Measurements from ENCODE around the gene ERMN. TPM values are rescaled to one million over a fixed set of nuclear protein-coding genes. Genes with fewer than 3 reads are reported as not detected.

Gene ERMN
- total RNA-seq, 1 donor from 2014 or later, result not detected

DNA sequence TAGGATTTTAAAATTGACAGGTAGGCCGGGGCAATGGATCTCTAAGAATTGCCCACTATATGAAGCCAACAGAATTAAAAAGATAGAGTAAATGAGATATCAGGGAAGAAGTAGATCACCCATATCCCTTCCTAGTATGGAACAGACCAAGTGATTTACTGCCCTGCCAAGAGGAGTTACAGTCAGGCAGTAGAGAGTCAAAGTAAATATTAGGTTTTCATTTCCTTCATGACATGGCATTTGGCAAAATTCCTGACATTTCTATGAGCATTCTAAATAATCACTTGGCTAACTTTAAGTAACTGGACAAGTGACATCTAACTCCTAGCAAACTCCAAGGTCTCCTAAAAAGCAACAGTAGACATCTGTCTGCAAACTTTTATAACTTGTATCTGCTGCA lies 34.6 kb downstream of the ERMN start:
- no peak for ATAC-seq

DNA sequence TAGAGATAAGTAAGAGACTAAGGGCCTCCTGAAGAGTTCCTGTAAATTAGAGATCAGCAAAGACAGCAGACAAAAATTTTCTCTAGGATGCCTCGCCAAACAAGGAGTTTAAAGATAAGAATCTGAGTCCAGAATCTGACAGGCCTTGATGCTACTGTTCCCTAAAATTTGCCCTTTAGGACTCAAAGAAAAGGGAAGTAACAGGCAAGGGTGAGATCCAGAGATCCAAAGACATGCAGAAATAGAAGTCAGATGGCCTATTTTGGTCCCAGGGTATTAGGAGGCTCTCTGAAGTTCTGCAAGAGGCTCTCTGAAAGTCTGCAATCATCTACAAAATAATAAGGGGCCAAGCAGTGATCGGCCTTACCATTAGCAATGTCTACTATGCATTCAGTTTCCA lies 35.1 kb downstream of the ERMN start:
- no peak for ATAC-seq

DNA sequence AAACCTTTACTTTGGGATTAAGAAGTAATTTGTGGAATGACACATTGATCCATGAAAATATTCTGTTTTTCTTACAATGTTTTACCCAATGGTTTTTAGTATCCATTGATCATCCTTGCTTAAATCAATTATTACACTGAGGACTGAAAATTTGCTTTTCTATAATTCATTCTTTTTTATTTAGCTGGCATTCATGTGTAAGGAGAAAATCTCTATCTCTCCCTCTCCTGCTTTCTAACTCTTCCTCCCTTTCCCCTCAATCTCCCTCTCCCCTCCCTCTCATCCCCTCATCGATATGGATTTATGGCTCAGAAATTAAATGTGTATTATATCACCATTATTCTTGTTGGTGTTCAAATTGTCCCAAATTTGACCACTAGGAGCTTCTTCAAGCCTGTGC lies 38.5 kb downstream of the ERMN start:
- ATAC-seq, result no peak

DNA sequence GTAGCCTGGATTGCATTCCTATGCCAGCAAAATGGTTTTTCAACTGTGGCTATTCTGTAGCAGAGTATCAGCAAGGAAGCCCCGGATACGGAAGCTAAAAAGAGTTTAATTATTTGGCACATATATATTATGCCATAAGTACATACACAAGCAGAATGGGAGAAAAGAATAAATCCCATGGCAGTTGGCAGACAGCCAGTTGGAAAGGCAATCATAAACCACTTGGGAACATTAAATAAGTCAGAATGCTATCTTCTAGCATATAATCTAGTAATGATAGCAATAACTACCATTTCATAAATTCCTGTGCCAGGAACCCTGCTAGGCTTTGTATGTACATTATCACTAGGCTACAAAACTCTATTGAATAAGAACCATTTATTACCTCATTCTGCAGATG lies 42.2 kb downstream of the ERMN start:
- ATAC-seq, result no peak

DNA sequence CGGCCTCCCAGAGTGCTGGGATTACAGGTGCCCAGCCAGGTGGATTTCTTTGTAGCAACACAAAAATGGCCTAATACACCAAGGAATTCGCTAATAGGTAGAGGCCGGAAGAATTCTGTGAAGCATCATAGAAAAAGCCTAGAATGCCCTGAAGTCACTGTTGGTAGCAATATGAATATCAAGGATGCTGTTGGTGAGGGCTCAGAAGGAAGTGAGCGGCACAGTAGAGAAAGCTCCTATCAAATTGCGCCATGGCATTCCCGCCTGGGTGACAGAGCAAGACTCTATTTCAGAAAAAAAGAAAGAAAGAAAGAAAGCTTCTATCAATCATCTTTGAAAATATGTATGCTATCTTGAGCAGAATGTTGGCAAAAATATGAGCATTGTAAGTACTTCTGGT lies 44.3 kb downstream of the ERMN start:
- ATAC-seq, result no peak

DNA sequence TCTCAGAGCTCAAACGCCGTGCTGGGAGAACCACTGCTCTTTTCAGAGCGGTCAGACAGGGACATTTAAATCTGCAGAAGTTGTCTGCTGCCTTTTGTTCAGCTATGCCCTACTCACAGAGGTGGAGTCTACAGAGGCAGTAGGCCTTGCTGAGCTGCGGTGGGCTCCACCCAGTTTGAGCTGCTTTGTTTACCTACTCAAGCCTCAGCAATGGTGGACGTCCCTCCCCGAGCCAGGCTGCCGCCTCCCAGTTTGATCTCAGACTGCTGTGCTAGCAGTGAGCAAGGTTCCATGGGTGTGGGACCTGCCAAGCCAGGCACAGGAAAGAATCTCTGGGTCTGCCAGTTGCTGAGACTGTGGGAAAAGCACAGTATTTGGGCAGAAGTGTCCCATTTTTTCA lies 46.3 kb downstream of the ERMN start:
- ATAC-seq, result peak; percentile 52

DNA sequence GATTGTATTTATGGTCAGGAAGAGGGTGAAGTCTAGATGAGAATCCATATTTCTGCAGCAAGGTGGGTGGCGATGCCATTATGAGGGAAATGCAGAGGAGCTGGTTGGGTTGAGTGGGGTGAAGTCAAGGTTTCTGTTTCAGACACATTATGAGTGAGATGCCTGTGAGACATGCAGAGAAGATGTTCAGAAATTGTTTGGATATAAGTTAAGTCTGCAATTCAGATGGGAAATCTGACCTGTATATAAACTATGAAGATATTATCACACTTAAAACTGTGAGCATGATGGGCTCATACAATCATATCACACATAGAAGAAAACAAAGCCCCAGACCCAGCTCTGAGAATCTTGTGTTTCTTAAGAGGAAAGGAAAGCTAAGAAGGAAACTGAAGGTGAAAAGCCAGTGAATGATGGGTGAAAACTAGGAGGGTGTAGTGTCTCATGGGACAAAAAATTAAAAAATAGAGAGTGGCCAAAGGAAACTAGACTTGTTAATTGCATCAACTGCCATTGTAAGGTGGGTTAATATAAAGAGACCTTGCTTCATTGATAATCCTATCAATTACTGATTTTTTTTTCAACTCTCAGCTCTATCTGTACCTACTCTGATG lies 53.9 kb downstream of the ERMN start:
- ATAC-seq, result no peak

DNA sequence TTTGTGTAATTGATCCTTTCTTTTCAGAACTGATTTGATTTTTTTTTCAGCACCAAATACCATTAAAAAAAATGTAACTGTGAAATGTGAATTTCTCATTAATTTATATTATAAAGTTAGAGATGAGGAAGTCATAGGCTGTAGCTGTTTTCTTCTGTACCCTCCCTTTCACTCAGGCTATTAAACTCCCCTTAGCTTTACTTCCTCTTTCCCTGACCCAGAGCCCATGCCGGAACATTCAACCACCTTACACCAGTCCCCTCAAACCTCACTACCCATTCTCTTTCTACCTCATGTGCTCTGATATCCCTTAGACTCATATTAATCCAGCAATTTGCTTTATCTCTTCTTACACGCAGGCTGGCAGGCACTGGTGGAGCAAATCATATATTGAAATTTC lies 55.7 kb downstream of the ERMN start:
- ATAC-seq, result no peak

DNA sequence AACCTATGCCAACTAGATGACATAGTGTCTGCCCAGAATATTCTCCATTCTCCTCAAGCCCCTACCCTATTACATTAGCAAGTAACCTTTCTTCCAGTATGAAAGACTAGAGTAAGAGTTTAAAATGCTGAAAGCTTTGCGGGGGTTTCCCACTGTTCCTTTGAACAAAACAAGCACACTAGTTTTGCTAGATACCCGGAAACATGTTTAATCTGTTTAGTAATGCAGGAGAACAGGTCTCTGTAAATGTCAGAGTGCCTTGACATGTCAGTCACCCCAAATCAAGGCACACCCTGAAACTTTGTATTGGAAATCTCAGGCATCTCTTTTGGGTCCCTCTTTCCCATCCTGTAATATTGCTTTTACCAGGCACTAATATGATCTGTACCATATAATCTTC lies 56.6 kb downstream of the ERMN start:
- ATAC-seq, result peak; percentile 90

Other genes starting within 250 kb of the ERMN start
- 3.8 TPM for gene GALNT5, start 68.1 kb downstream of the ERMN start, total RNA-seq
- gene CYTIP, start 118.3 kb upstream of the ERMN start, total RNA-seq, result 1.3 TPM

All from esophagus mucosa (tissue), 1 donor.